HG03354 (cell line): ENCODE measurements around the gene ADGRB3.
"Not testable (repeated sequence)": the region's sequence is repeated elsewhere in the genome, so short reads cannot be mapped to it uniquely, and the experiment has no call there.

Experiments
- ATAC-seq: cut with Tn5 transposase; IDR thresholded peaks from one replicate; pipeline ENCODE4 v1.9.1; 2021; ENCODE audit warnings: mild to moderate bottlenecking; ENCODE audit not compliant: unreplicated experiment, poor library complexity, severe bottlenecking

Gene ADGRB3

GRCh38 chr6:69276204-69276603 is 641.1 kb downstream of the ADGRB3 start:
- ATAC-seq = no peak

GRCh38 chr6:69279805-69280204 is 644.7 kb downstream of the ADGRB3 start:
- no peak for ATAC-seq

- no peak for ATAC-seq
Observed at GRCh38 chr6:69280858-69281257, 645.8 kb downstream of the ADGRB3 start.

GRCh38 chr6:69284176-69284730 is 649.2 kb downstream of the ADGRB3 start:
- no peak for ATAC-seq

- ATAC-seq = no peak
Observed at GRCh38 chr6:69285054-69285453, 650.0 kb downstream of the ADGRB3 start.

GRCh38 chr6:69286331-69286730 is 651.2 kb downstream of the ADGRB3 start:
- ATAC-seq = no peak

- not testable (repeated sequence) for ATAC-seq
Observed at GRCh38 chr6:69288198-69288597, 653.1 kb downstream of the ADGRB3 start.

- ATAC-seq = no peak
Observed at GRCh38 chr6:69289689-69290495, 654.8 kb downstream of the ADGRB3 start.

- no peak for ATAC-seq
Observed at GRCh38 chr6:69293471-69293870, 658.4 kb downstream of the ADGRB3 start.

GRCh38 chr6:69294407-69294806 is 659.3 kb downstream of the ADGRB3 start:
- ATAC-seq = no peak

GRCh38 chr6:69294862-69295261 is 659.8 kb downstream of the ADGRB3 start:
- no peak for ATAC-seq

GRCh38 chr6:69303382-69303781 is 668.3 kb downstream of the ADGRB3 start:
- ATAC-seq = no peak

GRCh38 chr6:69305456-69305855 is 670.4 kb downstream of the ADGRB3 start:
- no peak for ATAC-seq

GRCh38 chr6:69308584-69308983 is 673.5 kb downstream of the ADGRB3 start:
- no peak for ATAC-seq

GRCh38 chr6:69311888-69312287 is 676.8 kb downstream of the ADGRB3 start:
- ATAC-seq = no peak

- no peak for ATAC-seq
Observed at GRCh38 chr6:69314001-69314400, 678.9 kb downstream of the ADGRB3 start.

GRCh38 chr6:69314531-69314930 is 679.4 kb downstream of the ADGRB3 start:
- no peak for ATAC-seq

- no peak for ATAC-seq
Observed at GRCh38 chr6:69331886-69332285, 696.8 kb downstream of the ADGRB3 start.

GRCh38 chr6:69337311-69337710 is 702.2 kb downstream of the ADGRB3 start:
- ATAC-seq = no peak

GRCh38 chr6:69338431-69339162 is 703.5 kb downstream of the ADGRB3 start:
- no peak for ATAC-seq

GRCh38 chr6:69339163-69339550 is 704.1 kb downstream of the ADGRB3 start:
- ATAC-seq = no peak
